Stimulated activated CD8-positive, alpha-beta memory T cell treated with anti-CD3 and anti-CD28 coated beads, Interleukin-15, amount 100 ng/mL, for 24 hours (primary cell): ENCODE data around the gene ARL4A.
"Not testable (repeated sequence)": the region's sequence is repeated elsewhere in the genome, so short reads cannot be mapped to it uniquely, and the experiment has no call there.

Source experiments
- DNase-seq: peaks from one replicate; pipeline ENCODE4 v3.0.0-alpha.2; 2020; ENCODE audit warnings: low read depth

ARL4A gene

GRCh38 chr7:12686891-12687717 is at the start of gene ARL4A:
Gene ARL4A (plus strand): TSS chr7:12687633. CDS start chr7:12688255, 622 bp downstream.
- peak; percentile 68 for DNase-seq

- no peak for DNase-seq
Measured at GRCh38 chr7:12637819-12638592, 49.4 kb upstream of the ARL4A start.

- no peak for DNase-seq
Measured at GRCh38 chr7:12638851-12639456, 48.5 kb upstream of the ARL4A start.

GRCh38 chr7:12640299-12641096 is 46.9 kb upstream of the ARL4A start:
- no peak for DNase-seq

GRCh38 chr7:12641196-12641595 is 46.2 kb upstream of the ARL4A start:
- DNase-seq = no peak

GRCh38 chr7:12642508-12642907 is 44.9 kb upstream of the ARL4A start:
- DNase-seq = no peak

GRCh38 chr7:12643001-12643643 is 44.3 kb upstream of the ARL4A start:
- DNase-seq = no peak

GRCh38 chr7:12643644-12644043 is 43.8 kb upstream of the ARL4A start:
- DNase-seq = no peak

- DNase-seq = not testable (repeated sequence)
Measured at GRCh38 chr7:12645212-12645611, 42.2 kb upstream of the ARL4A start.

- no peak for DNase-seq
Measured at GRCh38 chr7:12646139-12646538, 41.3 kb upstream of the ARL4A start.

GRCh38 chr7:12647364-12648219 is 39.8 kb upstream of the ARL4A start:
- no peak for DNase-seq

- DNase-seq = no peak
Measured at GRCh38 chr7:12648704-12649261, 38.6 kb upstream of the ARL4A start.

- DNase-seq = no peak
Measured at GRCh38 chr7:12649348-12649747, 38.1 kb upstream of the ARL4A start.

- DNase-seq = no peak
Measured at GRCh38 chr7:12650080-12650479, 37.4 kb upstream of the ARL4A start.

GRCh38 chr7:12653110-12653509 is 34.3 kb upstream of the ARL4A start:
- DNase-seq = no peak

- no peak for DNase-seq
Measured at GRCh38 chr7:12653518-12653917, 33.9 kb upstream of the ARL4A start.

- no peak for DNase-seq
Measured at GRCh38 chr7:12655161-12655560, 32.3 kb upstream of the ARL4A start.

GRCh38 chr7:12660423-12660822 is 27.0 kb upstream of the ARL4A start:
- not testable (repeated sequence) for DNase-seq

- not testable (repeated sequence) for DNase-seq
Measured at GRCh38 chr7:12660986-12661385, 26.4 kb upstream of the ARL4A start.

- DNase-seq = no peak
Measured at GRCh38 chr7:12661581-12661980, 25.9 kb upstream of the ARL4A start.
